ENCODE results near the gene RNASEH2A.
A peak's percentile ranks its signal among the peaks of the same experiment; 100 is the strongest.

Gene RNASEH2A

DNA sequence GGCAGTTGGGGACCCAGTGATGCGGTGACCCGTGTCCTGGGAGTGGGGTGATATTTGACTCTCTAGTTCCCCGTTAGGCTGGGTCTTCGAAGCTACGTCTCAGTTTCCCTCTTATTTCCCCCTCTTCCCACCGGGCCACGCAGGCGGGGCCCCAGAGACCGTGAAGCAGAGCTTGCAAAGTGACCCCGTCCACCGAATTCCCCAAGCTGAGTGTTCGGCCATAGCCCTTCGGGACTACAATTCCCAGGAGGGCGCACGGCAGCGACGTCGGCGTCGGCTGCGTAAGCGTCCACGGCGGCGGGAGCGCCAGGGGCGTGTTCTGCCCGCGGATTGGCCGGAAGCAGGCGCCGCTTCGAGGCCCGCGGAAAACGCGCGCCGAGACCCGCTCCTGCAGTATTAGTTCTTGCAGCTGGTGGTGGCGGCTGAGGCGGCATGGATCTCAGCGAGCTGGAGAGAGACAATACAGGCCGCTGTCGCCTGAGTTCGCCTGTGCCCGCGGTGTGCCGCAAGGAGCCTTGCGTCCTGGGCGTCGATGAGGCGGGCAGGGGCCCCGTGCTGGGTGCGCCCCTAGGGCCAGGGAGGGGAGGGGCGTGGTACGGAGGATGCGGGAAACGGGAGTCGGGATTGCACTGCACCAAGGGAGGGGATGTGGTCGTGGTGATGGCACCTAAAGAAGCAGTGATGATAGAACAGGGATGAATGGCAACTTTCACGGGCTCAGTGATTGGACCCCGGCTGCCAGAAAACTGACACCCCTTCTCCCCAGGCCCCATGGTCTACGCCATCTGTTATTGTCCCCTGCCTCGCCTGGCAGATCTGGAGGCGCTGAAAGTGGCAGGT, at the start of gene RNASEH2A:
RNASEH2A (plus strand) TSS at position 343 of the 840 bp plus-strand sequence; CDS start at position 433, 90 bp downstream.
- peak; percentile 89 for DNase-seq

GRCh38 chr19:12757544-12758274, 48.7 kb upstream of the RNASEH2A start:
- peak; percentile 81 for DNase-seq

DNA sequence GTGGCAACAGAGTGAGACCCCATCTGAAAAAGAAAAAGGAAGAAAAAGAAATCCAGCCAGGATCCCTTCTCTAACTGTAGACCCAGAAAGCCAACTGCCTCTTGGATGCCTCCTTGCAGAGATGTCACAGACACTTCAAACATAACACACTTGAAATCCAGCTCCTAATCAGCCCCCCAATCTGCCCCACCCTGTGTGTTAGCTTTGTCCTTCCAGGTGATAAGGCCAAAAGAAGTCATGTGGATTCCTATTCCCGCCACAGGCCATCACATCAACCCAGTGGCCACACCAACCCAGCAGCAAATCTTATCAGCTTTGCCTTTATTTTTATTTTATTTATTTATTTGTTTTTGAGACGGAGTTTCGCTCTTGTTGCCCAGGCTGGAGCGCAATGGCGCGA, 46.7 kb upstream of the RNASEH2A start:
- no peak for DNase-seq

- no peak for DNase-seq
Measured at GRCh38 chr19:12763100-12763499, 43.3 kb upstream of the RNASEH2A start.

- DNase-seq, result no peak
Measured at GRCh38 chr19:12764698-12765097, 41.7 kb upstream of the RNASEH2A start.

GRCh38 chr19:12766051-12766521, 40.3 kb upstream of the RNASEH2A start:
- DNase-seq, result peak; percentile 88

DNA sequence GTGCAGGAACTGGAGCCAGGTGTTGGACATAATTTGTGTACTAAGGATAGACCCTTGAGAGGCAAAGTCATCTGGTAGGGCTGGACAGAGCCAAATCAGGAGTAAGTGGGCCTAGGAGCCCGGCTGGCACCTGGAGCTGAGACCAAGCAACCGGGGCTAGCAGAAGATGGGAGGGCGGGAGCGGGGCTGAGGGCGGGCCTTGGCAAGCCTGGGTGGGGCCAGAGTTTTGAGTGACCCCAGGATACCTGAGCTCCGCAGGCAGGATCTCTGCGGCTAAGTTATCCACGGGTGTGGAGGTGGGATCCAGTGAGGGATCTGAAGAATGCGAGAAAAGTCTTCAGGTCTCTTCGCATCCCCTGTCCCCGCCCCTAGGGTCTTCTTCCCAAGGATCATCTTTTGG, 39.2 kb upstream of the RNASEH2A start:
- DNase-seq, result no peak

- DNase-seq, result no peak
Measured at GRCh38 chr19:12767666-12768065, 38.7 kb upstream of the RNASEH2A start.

DNA sequence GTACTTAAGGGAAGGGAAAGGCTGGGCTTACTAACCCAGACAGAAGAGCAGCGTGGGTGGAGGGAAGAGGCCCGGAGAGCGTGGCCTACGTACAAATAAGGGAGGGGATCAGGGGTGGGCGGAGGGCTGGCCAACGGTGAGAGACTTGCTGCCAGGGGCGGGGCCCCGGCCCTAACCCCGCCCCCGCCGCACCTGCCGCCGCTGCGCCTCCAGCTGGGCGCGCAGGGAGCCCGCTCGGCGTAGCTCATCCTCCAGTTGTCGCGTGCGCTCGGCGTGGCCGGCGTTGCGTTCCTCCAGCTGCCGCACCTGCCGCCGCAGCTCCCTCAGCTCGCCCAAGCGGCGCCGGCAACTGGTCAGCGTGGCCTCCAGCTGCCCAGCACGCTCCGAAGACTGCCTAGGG, 36.7 kb upstream of the RNASEH2A start:
- DNase-seq, result peak; percentile 58

DNA sequence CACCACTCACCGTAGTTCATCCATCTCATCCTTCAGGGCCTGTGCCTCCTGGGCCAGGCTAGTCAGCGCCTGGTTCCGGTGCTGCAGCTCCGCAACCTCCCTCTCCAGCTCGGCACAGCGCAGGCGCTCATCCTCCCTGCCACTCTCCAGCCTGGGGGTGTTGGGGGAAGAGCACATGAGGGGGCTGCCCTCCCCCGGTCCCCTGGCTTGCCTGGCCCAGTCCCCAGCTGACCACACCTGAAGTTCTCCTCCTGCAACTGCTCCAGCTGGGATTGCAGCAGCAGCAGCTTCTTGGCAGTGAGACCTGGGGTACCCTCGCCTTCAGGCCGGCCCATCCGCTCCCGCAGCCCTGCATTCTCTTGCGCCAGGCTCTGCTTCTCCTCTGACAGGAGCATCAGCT, 35.5 kb upstream of the RNASEH2A start:
- DNase-seq, result no peak

DNA sequence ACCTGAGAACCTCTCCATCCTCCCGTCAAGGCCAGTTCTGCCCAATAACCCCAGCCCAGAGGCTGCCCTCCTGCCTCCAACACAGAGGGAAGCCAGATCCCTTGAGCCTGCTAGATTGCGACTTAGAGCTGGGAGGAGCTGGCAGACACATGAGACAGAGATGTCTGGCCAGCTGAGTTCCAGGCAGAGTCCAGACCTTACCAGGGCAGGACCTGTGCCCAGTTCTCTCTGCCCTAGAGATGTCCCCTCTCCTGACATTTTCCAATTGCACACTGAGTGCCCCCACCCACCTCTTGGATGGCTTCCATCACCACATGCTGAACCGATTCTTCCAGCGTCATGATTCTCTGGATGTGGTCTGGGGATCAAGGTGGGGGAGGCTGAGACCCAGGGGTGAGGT, 34.1 kb upstream of the RNASEH2A start:
- no peak for DNase-seq

DNA sequence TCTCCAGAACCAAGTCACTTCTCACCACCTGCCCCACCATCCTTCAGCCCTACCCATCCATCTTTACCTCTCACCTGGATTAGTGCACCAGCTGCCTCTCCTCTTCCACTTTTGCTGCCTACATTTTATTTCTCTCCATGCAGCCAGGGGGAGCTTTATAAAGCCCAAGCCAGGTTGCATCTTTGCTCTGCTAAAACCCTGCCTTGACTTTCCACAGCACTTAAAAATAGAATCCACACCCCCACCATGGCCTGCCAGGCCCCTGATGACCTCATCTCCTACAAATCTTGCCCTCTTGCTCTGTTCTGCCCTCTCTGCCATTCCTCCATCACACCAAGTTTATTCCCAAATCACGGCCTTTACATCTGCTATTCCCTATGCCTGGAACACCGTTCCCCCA, 32.8 kb upstream of the RNASEH2A start:
- DNase-seq, result no peak

DNA sequence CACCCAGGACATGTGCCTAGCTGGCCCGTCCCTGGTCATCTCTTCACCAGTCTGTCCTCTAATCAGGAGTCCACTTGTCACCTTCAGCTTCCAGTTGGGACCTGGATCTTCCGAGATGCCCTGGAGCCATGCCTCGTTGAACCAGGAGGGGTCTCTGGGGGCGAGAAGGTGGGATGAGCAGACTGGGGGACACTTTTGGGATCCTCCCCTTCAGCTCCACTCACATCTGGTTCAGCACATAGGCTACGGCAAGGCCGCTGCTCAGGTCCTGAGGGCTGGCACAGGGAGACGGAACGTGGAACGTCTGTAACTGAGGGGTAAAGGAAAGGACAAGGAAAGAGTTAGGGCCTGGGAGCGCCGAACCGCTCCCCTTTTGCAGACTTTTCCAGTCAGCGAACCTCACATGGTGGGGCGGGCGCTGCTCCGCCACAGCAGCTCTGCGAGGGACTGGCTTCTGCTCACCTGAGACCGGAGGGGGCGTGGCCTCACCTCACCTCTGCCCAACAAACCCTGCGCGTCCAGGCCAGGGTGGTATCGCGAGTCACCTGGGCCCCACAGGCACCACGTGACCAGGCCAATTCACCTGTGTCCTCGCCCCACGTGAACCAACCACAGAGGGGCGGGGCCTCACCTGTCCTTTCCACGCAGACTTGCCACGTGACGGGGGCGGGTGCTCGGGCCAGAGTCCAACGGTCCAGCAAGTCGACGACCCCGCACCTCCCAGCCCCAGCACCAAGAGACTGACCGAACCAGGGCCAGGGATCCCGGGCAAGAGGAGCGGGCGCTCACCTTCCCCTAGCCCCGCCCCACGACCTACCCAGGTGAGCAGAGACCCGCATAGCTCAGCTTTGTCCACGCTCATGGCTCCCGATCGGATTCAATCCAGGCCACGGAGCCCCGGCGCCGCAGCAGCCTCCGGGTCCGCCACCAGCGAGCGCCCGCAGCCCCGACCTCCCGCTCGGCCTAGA, 31.5 kb upstream of the RNASEH2A start, which contains the start of gene HOOK2:
HOOK2 (minus strand) TSS at position 965 of the 968 bp plus-strand sequence; CDS start at position 862, 103 bp downstream.
- DNase-seq, result peak; percentile 72

DNA sequence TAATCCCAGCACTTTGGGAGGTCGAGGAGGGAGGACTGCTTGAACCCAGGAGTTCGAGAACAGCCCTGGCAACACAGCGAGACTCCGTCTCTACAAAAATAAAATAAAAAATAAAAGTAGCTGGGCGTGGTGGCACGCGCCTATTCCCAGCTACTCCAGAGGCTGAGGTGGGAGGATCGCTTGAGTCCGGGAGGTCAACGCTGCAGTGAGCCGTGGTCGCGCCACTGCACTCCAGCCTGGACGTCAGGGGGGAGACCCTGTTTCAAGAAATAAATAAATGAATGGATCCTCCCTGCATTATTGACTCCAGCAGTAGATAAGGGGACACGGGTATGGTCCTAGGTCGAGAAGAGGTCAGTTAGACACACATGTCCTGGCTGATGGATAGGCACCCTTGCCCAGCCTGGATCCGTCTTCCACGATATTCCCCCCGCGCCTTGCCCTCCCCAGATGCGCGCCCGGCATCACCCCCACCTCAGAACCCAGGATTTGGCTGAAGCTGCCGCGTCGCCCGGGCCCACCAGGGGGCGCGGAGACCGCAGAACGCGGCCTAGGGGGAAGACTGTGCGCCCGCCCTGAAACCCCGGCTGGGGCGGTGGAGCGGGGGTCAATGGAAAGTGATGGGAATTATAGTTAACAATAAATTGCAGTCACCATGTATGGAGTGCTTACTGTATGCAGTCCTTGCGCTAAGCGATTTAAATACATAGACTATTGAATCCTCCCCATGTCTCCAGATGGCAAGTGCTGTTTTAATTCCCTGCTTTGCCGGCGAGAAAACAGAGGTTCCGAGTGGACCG, 29.0 kb upstream of the RNASEH2A start:
- DNase-seq, result peak; percentile 89

DNA sequence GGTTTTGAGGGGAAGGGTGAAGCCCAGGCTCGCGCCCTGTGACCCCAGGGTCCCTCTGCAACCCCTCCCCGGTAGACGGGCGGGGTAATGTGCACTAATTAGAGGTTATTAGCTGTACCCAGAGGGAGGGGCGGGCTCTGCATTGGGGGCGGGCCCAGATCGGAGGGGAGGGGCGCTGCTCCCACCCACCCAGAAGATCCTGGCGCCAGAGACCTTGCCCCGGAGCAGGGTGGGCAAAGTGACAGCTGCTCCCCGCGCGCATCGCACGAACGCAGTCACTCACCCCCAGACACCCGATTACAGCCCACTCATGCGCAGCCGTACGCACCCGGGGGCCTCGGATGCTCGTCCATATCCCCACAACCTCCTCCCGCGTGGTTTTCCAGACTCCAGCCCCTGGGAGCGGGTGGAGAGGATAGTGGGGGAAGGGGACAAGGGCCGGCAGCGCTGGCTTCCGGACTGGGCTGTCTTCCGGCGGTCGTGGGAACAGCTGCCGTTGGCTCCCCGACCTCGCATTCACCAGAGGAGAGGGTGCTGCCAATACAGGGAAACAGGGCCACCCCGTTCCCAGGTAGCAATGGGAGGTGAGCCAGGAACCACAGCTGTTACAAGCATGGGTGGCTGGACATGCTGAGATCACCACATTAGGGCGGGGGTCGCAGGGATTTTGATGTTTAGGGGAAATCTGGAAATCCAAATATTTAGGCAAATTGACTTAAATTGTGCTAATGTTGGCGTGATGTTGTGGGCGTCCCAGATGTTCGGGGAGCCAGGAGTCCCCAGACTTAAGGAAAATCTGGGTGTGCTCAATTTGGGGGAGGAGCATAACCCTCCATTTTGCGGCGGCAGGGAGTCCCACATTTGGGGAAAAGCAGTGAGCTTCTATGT, 28.1 kb upstream of the RNASEH2A start:
- peak; percentile 90 for DNase-seq

GRCh38 chr19:12778905-12779161, 27.6 kb upstream of the RNASEH2A start:
- DNase-seq, result no peak

GRCh38 chr19:12779162-12779993, 27.0 kb upstream of the RNASEH2A start:
- peak; percentile 92 for DNase-seq

GRCh38 chr19:12782174-12782423, 24.3 kb upstream of the RNASEH2A start:
- DNase-seq, result no peak

DNA sequence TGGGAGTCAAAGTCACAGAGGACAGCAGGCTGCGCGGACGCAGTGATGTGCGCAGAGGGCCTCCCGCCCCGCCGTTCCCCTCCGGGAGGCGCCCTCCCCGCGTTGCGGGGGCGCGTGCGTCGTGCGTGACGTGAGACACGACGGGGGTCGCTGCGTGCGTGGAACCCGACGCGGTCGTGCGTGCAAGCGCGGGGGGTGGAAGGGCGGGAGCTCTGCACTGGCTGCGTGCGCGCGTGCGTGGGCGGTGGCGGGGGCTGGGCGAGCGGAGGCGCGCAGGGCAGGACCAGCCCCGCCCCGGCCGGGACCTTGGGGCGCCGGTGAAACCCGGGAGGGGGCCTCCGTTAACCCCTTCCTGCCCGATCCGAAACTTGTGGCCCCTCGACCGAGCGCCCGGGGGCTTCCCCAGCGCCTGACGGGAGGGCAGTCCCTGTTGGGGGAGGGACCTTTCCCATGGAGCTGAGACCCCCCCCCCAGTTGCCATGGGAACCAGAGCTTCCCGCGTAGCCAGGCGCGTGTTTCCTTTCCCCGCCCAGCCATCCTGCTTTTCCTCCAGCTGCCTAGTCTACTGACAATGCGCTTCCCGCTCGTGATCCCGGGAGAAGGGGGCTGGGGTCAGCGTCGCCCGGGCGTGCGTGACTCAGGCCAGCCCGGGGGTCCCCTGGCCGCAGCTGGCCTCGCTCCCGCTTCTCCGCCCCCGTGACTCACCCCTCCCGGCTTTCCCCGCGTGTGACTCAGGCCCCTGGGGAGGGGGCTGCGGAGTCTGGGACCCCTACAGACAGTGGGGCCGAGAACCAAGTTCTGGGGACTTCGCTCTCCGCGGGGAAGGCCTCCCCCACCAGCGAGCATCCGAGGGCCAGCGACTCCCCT, 23.7 kb upstream of the RNASEH2A start:
- peak; percentile 93 for DNase-seq
